ENCODE measurements around the gene CYRIA.

GRCh38 chr2:16635791-16636699, 29.6 kb downstream of the CYRIA start:
- TF ChIP-seq POLR2A (IDR thresholded peaks at IDR 0.05; ENCODE audit: low read depth, low read length) (no peak), POLR2AphosphoS5 (IDR thresholded peaks at IDR 0.05; ENCODE audit: low read depth, low read length) (no peak), SPI1 (IDR thresholded peaks at IDR 0.05; ENCODE audit: low read depth, low read length) (no peak)

All from GM12891 (cell line).